Duodenal mucosa (tissue), 2 donors: Measurements from ENCODE around the gene PAFAH1B2.
A peak's percentile ranks its signal among the peaks of the same experiment; 100 is the strongest.

ENCODE experiments used
- H3K27ac ChIP-seq: one replicate; pipeline ENCODE4 v1.7.0; 2013; ENCODE audit warnings: low read depth, low read length
- H3K27me3 ChIP-seq, 2 donors: one replicate each; pipeline ENCODE4 v1.7.0; 2013; ENCODE audit warnings: low read length in 2 of 2, control low read depth in 1 of 2; ENCODE audit not compliant: insufficient read depth in 2 of 2, control insufficient read depth in 1 of 2
- H3K36me3 ChIP-seq, 2 donors: one replicate each; pipeline ENCODE4 v1.7.0; 2013; ENCODE audit warnings: low read length in 2 of 2, control low read depth in 1 of 2; ENCODE audit not compliant: insufficient read depth in 2 of 2, control insufficient read depth in 1 of 2
- H3K4me1 ChIP-seq, 2 donors: one replicate each; pipeline ENCODE4 v1.7.0; 2013; ENCODE audit warnings: low read length in 2 of 2, control low read depth in 1 of 2; ENCODE audit not compliant: insufficient read depth in 2 of 2, control insufficient read depth in 1 of 2
- H3K4me3 ChIP-seq, 2 donors: one replicate each; pipeline ENCODE4 v1.7.0; 2013; ENCODE audit warnings: low read length in 2 of 2, low read depth in 1 of 2
- H3K9ac ChIP-seq, 2 donors: one replicate each; pipeline ENCODE4 v1.7.0; 2013; ENCODE audit warnings: low read length in 2 of 2, low read depth in 1 of 2
- H3K9me3 ChIP-seq, 2 donors: one replicate each; pipeline ENCODE4 v1.7.0; 2013; ENCODE audit warnings: low read length in 2 of 2, control low read depth in 1 of 2; ENCODE audit not compliant: control insufficient read depth in 1 of 2

The PAFAH1B2 gene

GRCh38 chr11:117195761-117196160 lies 51.7 kb downstream of the PAFAH1B2 start:
- no peak overlapping the region for H3K27ac ChIP-seq
- peaks cover 19% of the 10 kb centered on the region in 2 donors for H3K4me1 ChIP-seq

GRCh38 chr11:117197006-117197405 lies 52.9 kb downstream of the PAFAH1B2 start:
- Histone ChIP-seq H3K27ac (no peak overlapping the region), H3K27me3 (no peaks in the 10 kb centered on the region), H3K36me3 (peaks cover 18 to 36% of the 10 kb centered on the region in 2 donors), H3K9ac (no peak overlapping the region), H3K4me1 (peaks cover 19% of the 10 kb centered on the region in 2 donors), H3K9me3 (no peaks in the 10 kb centered on the region), H3K4me3 (no peak overlapping the region)

More at GRCh38 chr11:117195761-117196160, 51.7 kb downstream of the PAFAH1B2 start:
- H3K9ac ChIP-seq: no peak overlapping the region
- H3K27me3 ChIP-seq: no peaks in the 10 kb centered on the region
- H3K9me3 ChIP-seq: no peaks in the 10 kb centered on the region
- no peak overlapping the region for H3K4me3 ChIP-seq
- peaks cover 18 to 42% of the 10 kb centered on the region in 2 donors for H3K36me3 ChIP-seq

- Histone ChIP-seq H3K27me3 (no peaks in the 10 kb centered on the region), H3K4me1 (peaks cover 19% of the 10 kb centered on the region in 2 donors), H3K9me3 (no peaks in the 10 kb centered on the region), H3K9ac (peak overlapping the region in 1 of 2 donors; percentile 44), H3K4me3 (no peak overlapping the region), H3K27ac (peak overlapping the region; percentile 57), H3K36me3 (peaks cover 11 to 28% of the 10 kb centered on the region in 2 donors)
These were observed 53.7 kb downstream of the PAFAH1B2 start for GRCh38 chr11:117197516-117198456.

GRCh38 chr11:117198613-117199012 lies 54.5 kb downstream of the PAFAH1B2 start:
- H3K9me3 ChIP-seq: no peaks in the 10 kb centered on the region
- peak overlapping the region; percentile 57 for H3K27ac ChIP-seq
- H3K9ac ChIP-seq: peak overlapping the region in 1 of 2 donors; percentile 44
- H3K36me3 ChIP-seq: peaks cover 8 to 27% of the 10 kb centered on the region in 2 donors
- no peaks in the 10 kb centered on the region for H3K27me3 ChIP-seq
- H3K4me1 ChIP-seq: peaks cover 19% of the 10 kb centered on the region in 2 donors
- H3K4me3 ChIP-seq: no peak overlapping the region

GRCh38 chr11:117199053-117199915 lies 55.2 kb downstream of the PAFAH1B2 start, which contains the start of gene TAGLN:
TAGLN (plus strand) TSS chr11:117199370; CDS start chr11:117203014, 3,644 bp downstream.
- Histone ChIP-seq H3K9me3 (no peaks in the 10 kb centered on the region), H3K4me1 (peaks cover 17 to 19% of the 10 kb centered on the region in 2 donors), H3K27ac (peak within 1 kb of the TSS; percentile 81), H3K36me3 (peaks cover 12 to 28% of the 10 kb centered on the region in 2 donors), H3K4me3 (peak within 1 kb of the TSS; percentile 43 to 50), H3K27me3 (no peaks in the 10 kb centered on the region), H3K9ac (peak within 1 kb of the TSS in 1 of 2 donors; percentile 61)

- Histone ChIP-seq H3K4me3 (peak overlapping the region; percentile 11 to 43), H3K27ac (peak overlapping the region; percentile 81), H3K9ac (peak overlapping the region; percentile 12 to 61), H3K4me1 (peaks cover 12 to 16% of the 10 kb centered on the region in 2 donors), H3K27me3 (no peaks in the 10 kb centered on the region), H3K9me3 (no peaks in the 10 kb centered on the region), H3K36me3 (peaks cover 14 to 34% of the 10 kb centered on the region in 2 donors)
These were observed 56.1 kb downstream of the PAFAH1B2 start for GRCh38 chr11:117199916-117200812.

GRCh38 chr11:117200813-117201657 lies 56.9 kb downstream of the PAFAH1B2 start:
- peak overlapping the region; percentile 59 for H3K27ac ChIP-seq
- H3K9me3 ChIP-seq: no peaks in the 10 kb centered on the region
- peak overlapping the region; percentile 11 to 43 for H3K4me3 ChIP-seq
- H3K9ac ChIP-seq: peak overlapping the region; percentile 12 to 61
- H3K36me3 ChIP-seq: peaks cover 8 to 32% of the 10 kb centered on the region in 2 donors
- peaks cover 6 to 12% of the 10 kb centered on the region in 2 donors for H3K4me1 ChIP-seq
- H3K27me3 ChIP-seq: no peaks in the 10 kb centered on the region

GRCh38 chr11:117201658-117202305 lies 57.7 kb downstream of the PAFAH1B2 start:
- Histone ChIP-seq H3K27me3 (no peaks in the 10 kb centered on the region), H3K27ac (peak overlapping the region; percentile 13), H3K9me3 (no peaks in the 10 kb centered on the region), H3K4me3 (peak overlapping the region; percentile 40), H3K4me1 (peaks cover 6 to 12% of the 10 kb centered on the region in 2 donors), H3K9ac (peak overlapping the region in 1 of 2 donors; percentile 61), H3K36me3 (peaks cover 8 to 31% of the 10 kb centered on the region in 2 donors)
